GM23338 (cell line): Measurements from ENCODE around the gene ACADS. TPM values are rescaled to one million over a fixed set of nuclear protein-coding genes. Genes with fewer than 3 reads are reported as not detected.

Experiments
- ATAC-seq: fragments of 200-7000 bp; cut with Tn5 transposase; 3 replicates; pipeline ENCODE4 v1.9.1; 2020
- DNase-seq: peaks from one replicate; pipeline ENCODE4 v3.0.0-alpha.2; 2015; ENCODE audit warnings: low spot score
- H2AFZ ChIP-seq: fragments of 200-600 bp; sonication (generic); 2 replicates; pipeline ENCODE4 v1.8.0; 2016; ENCODE audit warnings: antibody characterized with exemption, mild to moderate bottlenecking, moderate library complexity
- H3F3A ChIP-seq: fragments of 200-600 bp; sonication (generic); replicated peaks from 2 replicates; pipeline ENCODE4 v1.8.0; 2017; ENCODE audit warnings: antibody characterized with exemption, mixed run types, low read depth
- H3K27ac ChIP-seq: fragments of 200-600 bp; sonication (generic); 2 replicates; pipeline ENCODE4 v1.6.1; 2016; ENCODE audit warnings: low read depth
- H3K27me3 ChIP-seq: fragments of 200-600 bp; sonication (generic); 2 replicates; pipeline ENCODE4 v1.8.0; 2016; ENCODE audit warnings: mild to moderate bottlenecking, mixed run types, moderate library complexity; ENCODE audit not compliant: insufficient read depth
- H3K36me3 ChIP-seq: fragments of 200-600 bp; sonication (generic); 2 replicates; pipeline ENCODE4 v1.8.0; 2016; ENCODE audit warnings: mild to moderate bottlenecking; ENCODE audit not compliant: insufficient read depth
- H3K4me1 ChIP-seq: fragments of 200-600 bp; sonication (generic); 2 replicates; pipeline ENCODE4 v1.8.0; 2016; ENCODE audit warnings: mild to moderate bottlenecking, moderate library complexity; ENCODE audit not compliant: insufficient read depth
- H3K4me2 ChIP-seq: fragments of 200-600 bp; sonication (generic); 2 replicates; pipeline ENCODE4 v1.7.1; 2017; ENCODE audit warnings: mixed run types
- H3K4me3 ChIP-seq: fragments of 200-600 bp; sonication (generic); 2 replicates; pipeline ENCODE4 v1.6.1; 2016; ENCODE audit warnings: mixed run types
- H3K79me2 ChIP-seq: fragments of 200-600 bp; sonication (generic); replicated peaks from 2 replicates; pipeline ENCODE4 v1.8.0; 2017; ENCODE audit warnings: mild to moderate bottlenecking; ENCODE audit not compliant: insufficient read depth
- H3K9me2 ChIP-seq: fragments of 200-600 bp; sonication (generic); 2 replicates; pipeline ENCODE4 v1.8.0; 2017; ENCODE audit not compliant: insufficient read depth
- H4K20me1 ChIP-seq: fragments of 200-600 bp; sonication (generic); replicated peaks from 2 replicates; pipeline ENCODE4 v1.8.0; 2017; ENCODE audit warnings: mild to moderate bottlenecking; ENCODE audit not compliant: insufficient read depth
- H3K27ac Mint-ChIP-seq: 2 replicates; pipeline ENCODE4 v1.8.0; 2020; ENCODE audit warnings: inconsistent platforms, mild to moderate bottlenecking, moderate library complexity, mixed read lengths
- H3K27me3 Mint-ChIP-seq: 3 replicates; pipeline ENCODE4 v1.8.0; 2022; ENCODE audit warnings: low read depth, mild to moderate bottlenecking, moderate library complexity, mixed read lengths, inconsistent platforms; ENCODE audit not compliant: insufficient read depth, poor library complexity
- H3K36me3 Mint-ChIP-seq: 3 replicates; pipeline ENCODE4 v1.8.0; 2021; ENCODE audit warnings: low read depth, mild to moderate bottlenecking, inconsistent platforms, moderate library complexity, mixed read lengths
- H3K4me1 Mint-ChIP-seq: 3 replicates; pipeline ENCODE4 v1.8.0; 2020; ENCODE audit warnings: mild to moderate bottlenecking, inconsistent platforms, mixed read lengths
- H3K4me3 Mint-ChIP-seq: 3 replicates; pipeline ENCODE4 v1.8.0; 2021; ENCODE audit warnings: moderate library complexity, mild to moderate bottlenecking, inconsistent platforms, mixed read lengths
- H3K9me3 Mint-ChIP-seq: 3 replicates; pipeline ENCODE4 v1.8.0; 2020; ENCODE audit warnings: moderate library complexity, mild to moderate bottlenecking, inconsistent platforms, mixed read lengths
- CREB1 ChIP-seq: fragments of 250-450 bp; sonication (Bioruptor Pico); IDR thresholded peaks from 2 replicates; pipeline ENCODE4 v1.5.0; 2020; ENCODE audit warnings: low read depth, mild to moderate bottlenecking, moderate library complexity
- EZH2 ChIP-seq: fragments of 200-600 bp; sonication (generic); IDR thresholded peaks from one replicate; pipeline ENCODE4 v1.8.0; 2017; ENCODE audit warnings: antibody characterized with exemption, mild to moderate bottlenecking, low read depth; ENCODE audit not compliant: unreplicated experiment
- EZH2phosphoT487 ChIP-seq: fragments of 200-600 bp; sonication (generic); IDR thresholded peaks from one replicate; pipeline ENCODE4 v1.8.1; 2018; ENCODE audit warnings: antibody characterized with exemption; ENCODE audit not compliant: unreplicated experiment
- JUNB ChIP-seq: IDR thresholded peaks from one replicate; pipeline ENCODE4 v1.6.1; 2016; ENCODE audit warnings: antibody characterized with exemption; ENCODE audit not compliant: unreplicated experiment
- NANOG ChIP-seq: IDR thresholded peaks from 2 replicates; pipeline ENCODE4 v1.6.1; 2016; ENCODE audit warnings: antibody characterized with exemption, borderline replicate concordance
- POLR2AphosphoS5 ChIP-seq: IDR thresholded peaks from 2 replicates; pipeline ENCODE4 v1.6.1; 2016; ENCODE audit warnings: antibody characterized with exemption, low read depth
- STAT1 ChIP-seq: IDR thresholded peaks from one replicate; pipeline ENCODE4 v1.6.1; 2016; ENCODE audit warnings: antibody characterized with exemption; ENCODE audit not compliant: unreplicated experiment
- ZNF114 ChIP-seq: fragments of 250-450 bp; sonication (Bioruptor Pico); IDR thresholded peaks from 2 replicates; pipeline ENCODE4 v1.5.0; 2020; ENCODE audit warnings: mild to moderate bottlenecking, moderate library complexity
- ZNF331 ChIP-seq: fragments of 250-450 bp; sonication (Bioruptor Pico); IDR thresholded peaks from 2 replicates; pipeline ENCODE4 v1.5.0; 2020; ENCODE audit warnings: low read depth, mild to moderate bottlenecking, moderate library complexity
- polyA plus RNA-seq: library from polyadenylated mRNA; unstranded; fragments of >200 nt; fragmentation: Nextera tagmentation; extraction: Ambion mirVana; gene quantifications from 2 replicates; pipeline ENCODE4 v1.2.1, GENCODE V29; 2016
- total RNA-seq: library from RNA; depleted of rRNA; stranded (reverse); fragments of >200 nt; shearing (Covaris generic); gene quantifications from 2 replicates; pipeline ENCODE4 v1.2.3, GENCODE V29; 2014
- TF ChIP-seq, protein P1 (sequence below): IDR thresholded peaks from one replicate; pipeline ENCODE4 v1.6.1; 2018; ENCODE audit warnings: antibody characterized with exemption; ENCODE audit not compliant: unreplicated experiment
- TF ChIP-seq, protein P2 (sequence below), 2 experiments: fragments of 200-600 bp in 1 of 2; sonication (generic) in 1 of 2; conservative IDR thresholded peaks; 2 replicates each; pipeline versions ENCODE4 v1.5.1 to v1.6.1; 2016 to 2017; ENCODE audit warnings: antibody characterized with exemption in 2 of 2, low read depth in 2 of 2, mild to moderate bottlenecking in 2 of 2, moderate library complexity in 1 of 2
- TF ChIP-seq, protein P3 (sequence below): fragments of 250-450 bp; sonication (Bioruptor Pico); IDR thresholded peaks from 2 replicates; pipeline ENCODE4 v1.5.0; 2020; ENCODE audit warnings: mild to moderate bottlenecking, moderate library complexity
- TF ChIP-seq, protein P4 (sequence below): IDR thresholded peaks from 2 replicates; pipeline ENCODE4 v1.6.1; 2016; ENCODE audit warnings: antibody characterized with exemption

ACADS gene
- total and polyA plus RNA-seq, 2 experiments from 2014 or later: 3.1 to 5.7 TPM

DNA sequence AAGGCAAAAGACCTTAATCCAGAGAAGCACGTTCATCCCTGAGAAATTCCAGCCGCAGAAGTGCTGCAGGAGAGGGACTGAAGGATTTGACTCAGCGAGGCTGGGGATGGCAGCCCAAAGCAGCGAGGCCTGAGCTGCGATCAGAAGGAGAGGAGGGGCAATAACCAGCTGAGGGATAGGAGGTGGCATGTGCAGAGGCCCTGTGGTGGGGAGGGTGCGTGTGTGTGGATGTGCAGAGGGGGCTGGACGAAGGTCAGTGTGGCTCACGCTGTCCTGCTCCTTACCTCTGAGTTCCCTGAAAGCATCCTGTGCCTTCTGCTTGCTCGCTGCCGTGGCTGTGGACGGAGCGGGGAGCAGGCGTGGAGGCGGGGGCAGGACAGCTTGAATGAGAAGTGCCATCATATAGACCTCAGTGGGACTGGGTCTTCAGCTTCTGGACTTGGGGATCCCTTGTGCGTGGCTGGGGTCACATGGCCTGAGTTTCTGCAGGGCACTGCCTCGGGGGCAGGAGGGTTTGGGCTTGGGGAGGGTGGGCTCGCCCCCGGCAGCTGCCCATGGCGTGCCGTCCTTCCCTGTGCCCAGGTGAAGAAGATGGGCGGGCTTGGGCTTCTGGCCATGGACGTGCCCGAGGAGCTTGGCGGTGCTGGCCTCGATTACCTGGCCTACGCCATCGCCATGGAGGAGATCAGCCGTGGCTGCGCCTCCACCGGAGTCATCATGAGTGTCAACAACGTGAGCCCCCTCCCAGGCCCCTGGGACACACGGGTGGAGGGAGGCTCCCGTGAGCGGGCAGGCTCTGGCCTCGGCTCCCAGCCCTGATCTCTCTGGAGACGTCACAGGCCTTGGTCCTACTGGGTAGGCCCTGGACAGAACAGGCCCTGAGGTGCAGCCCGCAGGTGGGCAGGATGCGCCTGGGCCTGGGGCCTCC lies 11.0 kb downstream of the ACADS start:
- Mint-ChIP-seq H3K27ac (no peak overlapping the region), H3K9me3 (peaks cover 14% of the 10 kb centered on the region; the same call in 2 of the 3 replicates), H3K4me3 (no peak overlapping the region), H3K4me1 (no peaks in the 10 kb centered on the region), H3K36me3 (peaks cover 14% of the 10 kb centered on the region), H3K27me3 (peaks cover 1% of the 10 kb centered on the region)
- no peak overlapping the region for H3K4me3 ChIP-seq
- no peak overlapping the region for H2AFZ ChIP-seq
- ATAC-seq: no peak
- H3K36me3 ChIP-seq: no peaks in the 10 kb centered on the region
- H3K27ac ChIP-seq: no peak overlapping the region
- H3K4me2 ChIP-seq: no peak overlapping the region
- H3K79me2 ChIP-seq: no peaks in the 10 kb centered on the region
- H3F3A ChIP-seq: no peaks in the 10 kb centered on the region
- no peak for DNase-seq
- no peaks in the 10 kb centered on the region for H4K20me1 ChIP-seq
- TF ChIP-seq, protein P1, sequence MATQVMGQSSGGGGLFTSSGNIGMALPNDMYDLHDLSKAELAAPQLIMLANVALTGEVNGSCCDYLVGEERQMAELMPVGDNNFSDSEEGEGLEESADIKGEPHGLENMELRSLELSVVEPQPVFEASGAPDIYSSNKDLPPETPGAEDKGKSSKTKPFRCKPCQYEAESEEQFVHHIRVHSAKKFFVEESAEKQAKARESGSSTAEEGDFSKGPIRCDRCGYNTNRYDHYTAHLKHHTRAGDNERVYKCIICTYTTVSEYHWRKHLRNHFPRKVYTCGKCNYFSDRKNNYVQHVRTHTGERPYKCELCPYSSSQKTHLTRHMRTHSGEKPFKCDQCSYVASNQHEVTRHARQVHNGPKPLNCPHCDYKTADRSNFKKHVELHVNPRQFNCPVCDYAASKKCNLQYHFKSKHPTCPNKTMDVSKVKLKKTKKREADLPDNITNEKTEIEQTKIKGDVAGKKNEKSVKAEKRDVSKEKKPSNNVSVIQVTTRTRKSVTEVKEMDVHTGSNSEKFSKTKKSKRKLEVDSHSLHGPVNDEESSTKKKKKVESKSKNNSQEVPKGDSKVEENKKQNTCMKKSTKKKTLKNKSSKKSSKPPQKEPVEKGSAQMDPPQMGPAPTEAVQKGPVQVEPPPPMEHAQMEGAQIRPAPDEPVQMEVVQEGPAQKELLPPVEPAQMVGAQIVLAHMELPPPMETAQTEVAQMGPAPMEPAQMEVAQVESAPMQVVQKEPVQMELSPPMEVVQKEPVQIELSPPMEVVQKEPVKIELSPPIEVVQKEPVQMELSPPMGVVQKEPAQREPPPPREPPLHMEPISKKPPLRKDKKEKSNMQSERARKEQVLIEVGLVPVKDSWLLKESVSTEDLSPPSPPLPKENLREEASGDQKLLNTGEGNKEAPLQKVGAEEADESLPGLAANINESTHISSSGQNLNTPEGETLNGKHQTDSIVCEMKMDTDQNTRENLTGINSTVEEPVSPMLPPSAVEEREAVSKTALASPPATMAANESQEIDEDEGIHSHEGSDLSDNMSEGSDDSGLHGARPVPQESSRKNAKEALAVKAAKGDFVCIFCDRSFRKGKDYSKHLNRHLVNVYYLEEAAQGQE: no peak
- TF ChIP-seq, protein P2, sequence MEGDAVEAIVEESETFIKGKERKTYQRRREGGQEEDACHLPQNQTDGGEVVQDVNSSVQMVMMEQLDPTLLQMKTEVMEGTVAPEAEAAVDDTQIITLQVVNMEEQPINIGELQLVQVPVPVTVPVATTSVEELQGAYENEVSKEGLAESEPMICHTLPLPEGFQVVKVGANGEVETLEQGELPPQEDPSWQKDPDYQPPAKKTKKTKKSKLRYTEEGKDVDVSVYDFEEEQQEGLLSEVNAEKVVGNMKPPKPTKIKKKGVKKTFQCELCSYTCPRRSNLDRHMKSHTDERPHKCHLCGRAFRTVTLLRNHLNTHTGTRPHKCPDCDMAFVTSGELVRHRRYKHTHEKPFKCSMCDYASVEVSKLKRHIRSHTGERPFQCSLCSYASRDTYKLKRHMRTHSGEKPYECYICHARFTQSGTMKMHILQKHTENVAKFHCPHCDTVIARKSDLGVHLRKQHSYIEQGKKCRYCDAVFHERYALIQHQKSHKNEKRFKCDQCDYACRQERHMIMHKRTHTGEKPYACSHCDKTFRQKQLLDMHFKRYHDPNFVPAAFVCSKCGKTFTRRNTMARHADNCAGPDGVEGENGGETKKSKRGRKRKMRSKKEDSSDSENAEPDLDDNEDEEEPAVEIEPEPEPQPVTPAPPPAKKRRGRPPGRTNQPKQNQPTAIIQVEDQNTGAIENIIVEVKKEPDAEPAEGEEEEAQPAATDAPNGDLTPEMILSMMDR (conservative IDR thresholded peaks at IDR 0.05; ENCODE audit: low read depth in 2 of 2): no peak
- TF ChIP-seq EZH2phosphoT487 (no peak), NANOG (no peak), CREB1 (no peak), ZNF331 (CRISPR knock-in tag) (no peak), POLR2AphosphoS5 (no peak), STAT1 (no peak), ZNF114 (no peak), JUNB (no peak), EZH2 (no peak)
- TF ChIP-seq, protein P3, sequence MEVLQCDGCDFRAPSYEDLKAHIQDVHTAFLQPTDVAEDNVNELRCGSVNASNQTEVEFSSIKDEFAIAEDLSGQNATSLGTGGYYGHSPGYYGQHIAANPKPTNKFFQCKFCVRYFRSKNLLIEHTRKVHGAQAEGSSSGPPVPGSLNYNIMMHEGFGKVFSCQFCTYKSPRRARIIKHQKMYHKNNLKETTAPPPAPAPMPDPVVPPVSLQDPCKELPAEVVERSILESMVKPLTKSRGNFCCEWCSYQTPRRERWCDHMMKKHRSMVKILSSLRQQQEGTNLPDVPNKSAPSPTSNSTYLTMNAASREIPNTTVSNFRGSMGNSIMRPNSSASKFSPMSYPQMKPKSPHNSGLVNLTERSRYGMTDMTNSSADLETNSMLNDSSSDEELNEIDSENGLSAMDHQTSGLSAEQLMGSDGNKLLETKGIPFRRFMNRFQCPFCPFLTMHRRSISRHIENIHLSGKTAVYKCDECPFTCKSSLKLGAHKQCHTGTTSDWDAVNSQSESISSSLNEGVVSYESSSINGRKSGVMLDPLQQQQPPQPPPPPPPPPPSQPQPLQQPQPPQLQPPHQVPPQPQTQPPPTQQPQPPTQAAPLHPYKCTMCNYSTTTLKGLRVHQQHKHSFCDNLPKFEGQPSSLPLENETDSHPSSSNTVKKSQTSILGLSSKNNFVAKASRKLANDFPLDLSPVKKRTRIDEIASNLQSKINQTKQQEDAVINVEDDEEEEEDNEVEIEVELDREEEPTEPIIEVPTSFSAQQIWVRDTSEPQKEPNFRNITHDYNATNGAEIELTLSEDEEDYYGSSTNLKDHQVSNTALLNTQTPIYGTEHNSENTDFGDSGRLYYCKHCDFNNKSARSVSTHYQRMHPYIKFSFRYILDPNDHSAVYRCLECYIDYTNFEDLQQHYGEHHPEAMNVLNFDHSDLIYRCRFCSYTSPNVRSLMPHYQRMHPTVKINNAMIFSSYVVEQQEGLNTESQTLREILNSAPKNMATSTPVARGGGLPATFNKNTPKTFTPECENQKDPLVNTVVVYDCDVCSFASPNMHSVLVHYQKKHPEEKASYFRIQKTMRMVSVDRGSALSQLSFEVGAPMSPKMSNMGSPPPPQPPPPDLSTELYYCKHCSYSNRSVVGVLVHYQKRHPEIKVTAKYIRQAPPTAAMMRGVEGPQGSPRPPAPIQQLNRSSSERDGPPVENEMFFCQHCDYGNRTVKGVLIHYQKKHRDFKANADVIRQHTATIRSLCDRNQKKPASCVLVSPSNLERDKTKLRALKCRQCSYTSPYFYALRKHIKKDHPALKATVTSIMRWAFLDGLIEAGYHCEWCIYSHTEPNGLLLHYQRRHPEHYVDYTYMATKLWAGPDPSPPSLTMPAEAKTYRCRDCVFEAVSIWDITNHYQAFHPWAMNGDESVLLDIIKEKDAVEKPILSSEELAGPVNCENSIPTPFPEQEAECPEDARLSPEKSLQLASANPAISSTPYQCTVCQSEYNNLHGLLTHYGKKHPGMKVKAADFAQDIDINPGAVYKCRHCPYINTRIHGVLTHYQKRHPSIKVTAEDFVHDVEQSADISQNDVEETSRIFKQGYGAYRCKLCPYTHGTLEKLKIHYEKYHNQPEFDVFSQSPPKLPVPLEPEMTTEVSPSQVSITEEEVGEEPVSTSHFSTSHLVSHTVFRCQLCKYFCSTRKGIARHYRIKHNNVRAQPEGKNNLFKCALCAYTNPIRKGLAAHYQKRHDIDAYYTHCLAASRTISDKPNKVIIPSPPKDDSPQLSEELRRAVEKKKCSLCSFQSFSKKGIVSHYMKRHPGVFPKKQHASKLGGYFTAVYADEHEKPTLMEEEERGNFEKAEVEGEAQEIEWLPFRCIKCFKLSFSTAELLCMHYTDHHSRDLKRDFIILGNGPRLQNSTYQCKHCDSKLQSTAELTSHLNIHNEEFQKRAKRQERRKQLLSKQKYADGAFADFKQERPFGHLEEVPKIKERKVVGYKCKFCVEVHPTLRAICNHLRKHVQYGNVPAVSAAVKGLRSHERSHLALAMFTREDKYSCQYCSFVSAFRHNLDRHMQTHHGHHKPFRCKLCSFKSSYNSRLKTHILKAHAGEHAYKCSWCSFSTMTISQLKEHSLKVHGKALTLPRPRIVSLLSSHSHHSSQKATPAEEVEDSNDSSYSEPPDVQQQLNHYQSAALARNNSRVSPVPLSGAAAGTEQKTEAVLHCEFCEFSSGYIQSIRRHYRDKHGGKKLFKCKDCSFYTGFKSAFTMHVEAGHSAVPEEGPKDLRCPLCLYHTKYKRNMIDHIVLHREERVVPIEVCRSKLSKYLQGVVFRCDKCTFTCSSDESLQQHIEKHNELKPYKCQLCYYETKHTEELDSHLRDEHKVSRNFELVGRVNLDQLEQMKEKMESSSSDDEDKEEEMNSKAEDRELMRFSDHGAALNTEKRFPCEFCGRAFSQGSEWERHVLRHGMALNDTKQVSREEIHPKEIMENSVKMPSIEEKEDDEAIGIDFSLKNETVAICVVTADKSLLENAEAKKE: no peak
- TF ChIP-seq, protein P4, sequence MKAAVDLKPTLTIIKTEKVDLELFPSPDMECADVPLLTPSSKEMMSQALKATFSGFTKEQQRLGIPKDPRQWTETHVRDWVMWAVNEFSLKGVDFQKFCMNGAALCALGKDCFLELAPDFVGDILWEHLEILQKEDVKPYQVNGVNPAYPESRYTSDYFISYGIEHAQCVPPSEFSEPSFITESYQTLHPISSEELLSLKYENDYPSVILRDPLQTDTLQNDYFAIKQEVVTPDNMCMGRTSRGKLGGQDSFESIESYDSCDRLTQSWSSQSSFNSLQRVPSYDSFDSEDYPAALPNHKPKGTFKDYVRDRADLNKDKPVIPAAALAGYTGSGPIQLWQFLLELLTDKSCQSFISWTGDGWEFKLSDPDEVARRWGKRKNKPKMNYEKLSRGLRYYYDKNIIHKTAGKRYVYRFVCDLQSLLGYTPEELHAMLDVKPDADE: no peak
- no peaks in the 10 kb centered on the region for H3K9me2 ChIP-seq
- H3K27me3 ChIP-seq: no peaks in the 10 kb centered on the region
- no peaks in the 10 kb centered on the region for H3K4me1 ChIP-seq
